ENCODE data around the gene MAP4K2. TPM values are rescaled to one million over a fixed set of nuclear protein-coding genes. Genes with fewer than 3 reads are reported as not detected.

The MAP4K2 gene
- polyA plus RNA-seq, 3 donors from 2014 or later: 9.2 to 16.4 (median 15.9) TPM

GRCh38 chr11:64762674-64763525, 40.1 kb downstream of the MAP4K2 start:
- H3K9me3 Mint-ChIP-seq: no peaks in the 10 kb centered on the region
- peaks cover 91 to 95% of the 10 kb centered on the region in 2 donors for H3K4me1 Mint-ChIP-seq
- DNase-seq: peak in 2 of 3 donors; percentile 31 to 36
- H3K4me3 Mint-ChIP-seq: peak overlapping the region; percentile 74 to 88 (median 85)
- peak overlapping the region; percentile 90 to 96 (median 92) for H3K27ac Mint-ChIP-seq
- H3K27me3 Mint-ChIP-seq (ENCODE audit: low read depth in 3 of 3): peaks cover 28 to 47% (median 42%) of the 10 kb centered on the region in 3 donors
- peaks cover 21 to 29% (median 28%) of the 10 kb centered on the region in 3 donors for H3K36me3 Mint-ChIP-seq

- Mint-ChIP-seq H3K4me1 (peaks cover 90 to 92% of the 10 kb centered on the region in 2 donors), H3K9me3 (no peaks in the 10 kb centered on the region), H3K27me3 (ENCODE audit: low read depth in 3 of 3) (peaks cover 23 to 42% (median 36%) of the 10 kb centered on the region in 3 donors), H3K36me3 (peaks cover 16 to 24% (median 24%) of the 10 kb centered on the region in 3 donors), H3K4me3 (peak overlapping the region; percentile 74 to 88 (median 85)), H3K27ac (peak overlapping the region; percentile 90 to 96 (median 92))
- DNase-seq: peak in 2 of 3 donors; percentile 47 to 51
Measured at GRCh38 chr11:64762277-64762673, 40.7 kb downstream of the MAP4K2 start.

- peak in 1 of 3 donors; percentile 32 for DNase-seq
- H3K27me3 Mint-ChIP-seq (ENCODE audit: low read depth in 3 of 3): peaks cover 15 to 33% (median 29%) of the 10 kb centered on the region in 3 donors
- peaks cover 16 to 20% (median 20%) of the 10 kb centered on the region in 3 donors for H3K36me3 Mint-ChIP-seq
- H3K4me3 Mint-ChIP-seq: peak overlapping the region; percentile 63 to 88 (median 84)
- H3K4me1 Mint-ChIP-seq: peaks cover 80 to 82% of the 10 kb centered on the region in 2 donors
- H3K9me3 Mint-ChIP-seq: no peaks in the 10 kb centered on the region
- peak overlapping the region; percentile 90 to 94 (median 91) for H3K27ac Mint-ChIP-seq
Measured at GRCh38 chr11:64760759-64761420, 42.1 kb downstream of the MAP4K2 start.

GRCh38 chr11:64759722-64760719, 43.0 kb downstream of the MAP4K2 start, which contains the start of gene PYGM:
PYGM (minus strand) TSS chr11:64759974; CDS start chr11:64759898, 76 bp downstream.
- Mint-ChIP-seq H3K9me3 (no peaks in the 10 kb centered on the region), H3K27ac (peak within 1 kb of the TSS; percentile 90 to 94 (median 91)), H3K4me1 (peaks cover 73 to 75% of the 10 kb centered on the region in 2 donors), H3K4me3 (peak within 1 kb of the TSS; percentile 63 to 88 (median 84)), H3K36me3 (peaks cover 10 to 15% (median 13%) of the 10 kb centered on the region in 3 donors), H3K27me3 (ENCODE audit: low read depth in 3 of 3) (peaks cover 14 to 30% (median 24%) of the 10 kb centered on the region in 3 donors)
- DNase-seq: no peak

- H3K27ac Mint-ChIP-seq: peak overlapping the region; percentile 56 to 94 (median 90)
- no peaks in the 10 kb centered on the region for H3K9me3 Mint-ChIP-seq
- H3K27me3 Mint-ChIP-seq (ENCODE audit: low read depth in 3 of 3): peaks cover 9 to 22% (median 16%) of the 10 kb centered on the region in 3 donors
- peak overlapping the region in 3 of 5 donors; percentile 21 to 84 (median 82) for H3K4me3 Mint-ChIP-seq
- H3K36me3 Mint-ChIP-seq: peaks cover 3 to 7% (median 7%) of the 10 kb centered on the region in 3 donors
- peaks cover 65 to 67% of the 10 kb centered on the region in 2 donors for H3K4me1 Mint-ChIP-seq
- DNase-seq: no peak
Measured at GRCh38 chr11:64759131-64759721, 43.8 kb downstream of the MAP4K2 start.

GRCh38 chr11:64758330-64759079, 44.5 kb downstream of the MAP4K2 start:
- Mint-ChIP-seq H3K36me3 (peaks cover 3 to 7% (median 7%) of the 10 kb centered on the region in 3 donors), H3K27ac (peak overlapping the region in 5 of 6 donors; percentile 45 to 94 (median 64)), H3K4me3 (peak overlapping the region in 1 of 5 donors; percentile 21), H3K4me1 (peaks cover 58 to 60% of the 10 kb centered on the region in 2 donors), H3K27me3 (ENCODE audit: low read depth in 3 of 3) (peaks cover 9 to 19% (median 15%) of the 10 kb centered on the region in 3 donors), H3K9me3 (no peaks in the 10 kb centered on the region)
- DNase-seq: no peak

- H3K27ac Mint-ChIP-seq: peak overlapping the region in 3 of 6 donors; percentile 35 to 65 (median 62)
- no peaks in the 10 kb centered on the region for H3K9me3 Mint-ChIP-seq
- H3K27me3 Mint-ChIP-seq (ENCODE audit: low read depth in 3 of 3): peaks cover 10 to 18% (median 12%) of the 10 kb centered on the region in 3 donors
- peaks cover 3 to 7% (median 7%) of the 10 kb centered on the region in 3 donors for H3K36me3 Mint-ChIP-seq
- DNase-seq: no peak
- peaks cover 50 to 58% of the 10 kb centered on the region in 2 donors for H3K4me1 Mint-ChIP-seq
- H3K4me3 Mint-ChIP-seq: no peak overlapping the region
Measured at GRCh38 chr11:64757549-64758329, 45.3 kb downstream of the MAP4K2 start.

- H3K9me3 Mint-ChIP-seq: no peaks in the 10 kb centered on the region
- no peak overlapping the region for H3K27ac Mint-ChIP-seq
- H3K27me3 Mint-ChIP-seq (ENCODE audit: low read depth in 3 of 3): peaks cover 1 to 5% (median 2%) of the 10 kb centered on the region in 3 donors
- H3K4me3 Mint-ChIP-seq: no peak overlapping the region
- H3K4me1 Mint-ChIP-seq: peaks cover 46 to 52% of the 10 kb centered on the region in 2 donors
- no peak for DNase-seq
- peaks cover 4 to 12% (median 8%) of the 10 kb centered on the region in 3 donors for H3K36me3 Mint-ChIP-seq
Measured at GRCh38 chr11:64755681-64756361, 47.2 kb downstream of the MAP4K2 start.

- DNase-seq: no peak
- H3K36me3 Mint-ChIP-seq: peaks cover 4 to 19% (median 15%) of the 10 kb centered on the region in 3 donors
- peaks cover 46 to 51% of the 10 kb centered on the region in 2 donors for H3K4me1 Mint-ChIP-seq
- no peak overlapping the region for H3K4me3 Mint-ChIP-seq
- no peaks in the 10 kb centered on the region for H3K9me3 Mint-ChIP-seq
- H3K27ac Mint-ChIP-seq: no peak overlapping the region
- H3K27me3 Mint-ChIP-seq (ENCODE audit: low read depth in 3 of 3): peaks cover 0 to 2% (median 2%) of the 10 kb centered on the region in 3 donors
Measured at GRCh38 chr11:64754919-64755662, 47.9 kb downstream of the MAP4K2 start.

GRCh38 chr11:64754124-64754918, 48.7 kb downstream of the MAP4K2 start:
- no peak overlapping the region for H3K27ac Mint-ChIP-seq
- H3K27me3 Mint-ChIP-seq (ENCODE audit: low read depth in 3 of 3): peaks cover 0 to 4% (median 2%) of the 10 kb centered on the region in 3 donors
- no peaks in the 10 kb centered on the region for H3K9me3 Mint-ChIP-seq
- no peak overlapping the region for H3K4me3 Mint-ChIP-seq
- H3K36me3 Mint-ChIP-seq: peaks cover 4 to 20% (median 15%) of the 10 kb centered on the region in 3 donors
- H3K4me1 Mint-ChIP-seq: peaks cover 42 to 46% of the 10 kb centered on the region in 2 donors
- no peak for DNase-seq

All from immature natural killer cell (primary cell).